HG03439 (cell line): Measurements from ENCODE around the gene PRKCE.
"Not testable (repeated sequence)": the region's sequence is repeated elsewhere in the genome, so short reads cannot be mapped to it uniquely, and the experiment has no call there.

Experiments
- ATAC-seq: cut with Tn5 transposase; IDR thresholded peaks from one replicate; pipeline ENCODE4 v1.9.1; 2021; ENCODE audit warnings: mild to moderate bottlenecking, moderate library complexity; ENCODE audit not compliant: unreplicated experiment

The PRKCE gene

DNA sequence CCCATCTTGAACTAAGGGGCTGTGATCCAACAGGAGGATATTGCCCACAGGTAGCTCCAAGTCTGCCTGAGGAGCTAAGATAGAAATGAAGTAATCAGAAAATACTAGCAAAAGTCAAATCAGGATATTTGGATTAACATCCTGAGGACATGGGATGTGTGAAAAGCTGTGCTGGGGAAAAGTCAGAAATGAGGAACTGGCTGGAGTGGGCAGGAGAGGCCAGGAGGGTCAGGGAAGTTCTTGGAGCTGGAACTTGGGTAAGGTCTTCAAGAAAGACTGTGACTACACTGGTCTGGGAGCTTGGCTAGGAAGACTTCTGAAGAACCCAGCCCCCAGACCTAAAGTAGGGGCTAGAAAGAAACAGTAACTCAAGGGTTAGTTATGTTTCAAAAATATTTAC is 250.9 kb downstream of the PRKCE start:
- ATAC-seq = no peak

DNA sequence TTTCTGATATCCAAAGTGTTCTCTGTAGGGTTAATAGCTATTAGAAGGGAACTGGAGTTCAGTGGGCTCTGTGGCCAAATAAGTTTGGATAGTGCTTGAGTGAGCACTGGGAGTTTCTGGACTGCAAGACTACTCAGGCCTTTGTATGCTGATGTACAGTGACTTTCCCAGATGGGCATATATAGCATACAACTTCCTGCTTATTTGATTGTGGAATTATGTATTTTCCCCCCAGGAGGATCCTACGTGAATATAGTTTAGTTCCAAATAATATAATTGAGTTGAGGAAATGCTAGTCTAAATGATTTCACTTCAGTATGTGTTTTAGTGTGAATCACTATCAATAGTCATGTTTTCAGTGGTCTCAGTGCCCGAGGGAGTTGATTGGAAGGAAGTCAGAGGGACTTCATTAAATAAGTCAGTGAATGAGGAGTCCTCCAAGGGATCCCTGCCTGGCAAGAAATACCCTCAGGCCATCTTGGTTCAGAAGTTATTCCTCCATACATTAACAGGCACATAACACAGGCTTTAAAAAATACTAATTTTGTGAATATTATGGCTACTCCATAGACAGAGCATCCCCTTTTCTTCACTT is 251.4 kb downstream of the PRKCE start:
- ATAC-seq = no peak

DNA sequence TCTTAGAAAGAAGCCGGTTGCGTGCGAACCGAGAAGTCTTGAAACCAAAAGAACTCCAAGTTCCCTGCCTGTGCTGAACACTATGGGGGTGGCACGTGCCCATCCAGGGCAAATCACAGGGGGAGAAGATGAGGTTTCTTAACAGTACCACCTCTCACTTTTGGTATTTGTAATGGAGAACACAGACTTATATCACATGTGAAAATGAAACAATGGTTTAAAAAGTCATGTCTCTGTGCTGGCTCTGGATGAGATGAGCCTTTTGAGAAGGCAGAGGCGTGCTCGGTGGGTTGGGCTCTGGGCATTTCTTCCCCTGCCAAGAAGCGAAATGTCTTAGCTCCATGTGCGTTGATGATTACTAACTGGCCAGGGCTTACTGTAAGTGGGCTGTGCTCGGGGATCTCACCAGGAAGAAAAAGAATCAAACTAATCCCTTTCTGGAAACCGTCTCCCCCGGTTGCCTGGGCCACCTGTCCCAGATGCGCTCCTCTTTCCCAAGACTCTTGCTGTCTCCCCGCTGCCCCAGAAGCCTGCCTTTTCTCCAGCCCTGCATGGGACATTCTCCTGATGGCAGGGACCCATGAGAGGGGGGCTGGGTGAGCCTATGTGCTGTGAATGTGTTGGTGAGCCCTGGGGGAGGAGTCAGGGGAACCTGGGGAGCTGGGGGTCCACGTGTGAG is 252.9 kb downstream of the PRKCE start:
- peak; percentile 75 for ATAC-seq

DNA sequence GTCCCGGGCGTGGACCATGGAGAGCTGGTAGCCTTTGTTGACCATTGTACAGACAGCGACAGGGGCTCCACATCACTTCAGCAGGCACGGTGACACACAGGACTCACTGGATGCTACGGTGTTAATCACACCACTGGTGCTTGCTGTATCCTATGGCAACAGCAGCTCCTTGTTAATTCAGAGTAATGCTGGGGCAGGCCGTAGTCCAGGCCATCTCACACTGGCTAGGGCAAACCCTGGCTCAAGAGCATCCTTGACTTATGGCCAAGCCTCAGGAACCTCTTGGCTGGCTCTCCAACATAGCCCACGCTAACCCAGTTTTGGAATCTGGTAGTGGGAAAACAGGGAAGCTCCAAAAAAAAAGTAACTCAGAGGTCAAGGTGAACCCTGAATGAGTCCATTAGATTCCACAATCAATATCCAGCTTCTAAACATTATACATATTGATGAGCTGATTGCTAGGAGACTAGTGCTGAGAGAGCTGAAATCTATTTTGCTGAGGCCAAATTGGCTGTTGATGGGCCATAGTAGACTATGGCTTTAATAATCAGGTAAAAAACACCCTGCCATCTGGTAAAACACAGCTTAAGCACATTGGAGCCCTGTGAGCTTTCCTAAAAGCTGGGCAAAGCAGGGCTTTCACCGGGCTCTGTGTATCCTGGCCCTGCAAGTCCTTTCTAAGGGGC is 253.6 kb downstream of the PRKCE start:
- no peak for ATAC-seq

DNA sequence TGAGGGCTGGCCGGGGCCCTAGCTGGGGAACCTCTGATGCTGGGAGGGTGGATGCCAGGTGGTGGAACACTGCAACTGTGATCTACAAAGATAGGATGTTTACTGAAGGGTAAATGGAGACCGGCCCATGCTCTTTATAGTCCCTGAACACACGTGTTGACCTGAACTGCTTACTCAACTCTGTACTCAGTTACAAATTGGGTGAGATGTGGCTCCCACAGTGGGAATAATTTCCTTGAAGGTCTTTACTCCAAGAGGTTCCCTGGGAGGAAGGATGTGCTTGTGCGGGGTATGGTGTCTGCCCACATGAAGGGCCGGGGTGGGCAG is 254.1 kb downstream of the PRKCE start:
- no peak for ATAC-seq

DNA sequence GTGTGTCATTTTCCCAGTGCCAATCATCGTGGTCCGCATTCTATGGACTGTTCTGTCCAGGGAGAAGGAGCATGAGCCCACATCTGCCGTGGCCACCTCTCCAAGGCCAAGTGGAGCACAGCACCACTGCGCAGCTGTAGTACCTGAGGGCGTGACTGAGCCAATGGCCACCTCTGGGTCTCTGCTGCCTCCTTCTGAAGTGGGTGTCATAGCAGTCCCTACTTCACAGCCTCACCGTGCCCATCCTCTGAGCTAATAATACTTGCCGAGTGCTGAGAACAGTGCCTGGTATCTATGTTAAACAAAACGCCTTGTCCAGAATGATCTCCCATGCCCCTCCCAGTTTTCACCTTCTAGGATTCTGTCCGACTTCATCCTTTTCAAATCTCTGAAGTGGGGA is 256.1 kb downstream of the PRKCE start:
- no peak for ATAC-seq

DNA sequence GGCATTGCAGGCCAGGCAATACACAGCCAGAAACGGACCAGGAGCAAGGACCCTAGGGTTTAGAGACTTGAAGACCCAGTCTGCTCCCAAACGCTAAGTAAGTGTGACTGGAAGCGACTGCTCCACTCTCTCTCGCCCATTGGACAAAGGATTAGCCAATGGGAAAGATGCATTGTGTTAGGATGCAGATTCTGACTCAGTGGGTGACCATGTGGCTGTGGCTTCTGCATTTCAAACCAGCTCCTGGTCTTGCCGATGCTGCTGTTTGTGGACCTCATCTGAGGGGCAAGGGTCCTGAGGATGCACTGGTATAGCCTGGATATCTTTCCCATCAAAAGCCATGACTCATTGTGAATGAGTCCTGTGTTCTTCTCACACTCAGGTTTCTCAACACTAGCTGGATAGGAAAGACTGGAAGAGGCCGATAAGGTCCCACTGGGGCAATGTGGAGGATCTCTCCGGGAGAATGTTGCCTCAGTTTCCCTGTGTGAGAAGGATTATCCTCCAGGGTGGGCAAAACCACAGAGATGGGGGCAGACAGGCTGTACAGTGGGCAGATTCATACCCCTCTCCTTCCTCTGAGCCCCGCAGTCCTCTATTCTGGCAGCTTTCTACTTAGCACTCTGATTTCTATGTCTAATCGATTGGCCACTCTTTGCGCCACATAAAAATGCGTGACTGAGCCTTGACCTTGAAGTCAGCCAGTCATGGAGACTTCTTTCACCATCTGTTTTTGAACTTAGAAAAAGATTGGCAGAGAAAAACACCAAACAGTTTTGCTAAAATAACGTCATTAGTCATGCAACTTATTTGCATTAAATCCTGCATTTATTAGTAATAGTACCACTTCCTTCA is 257.1 kb downstream of the PRKCE start:
- ATAC-seq = no peak

DNA sequence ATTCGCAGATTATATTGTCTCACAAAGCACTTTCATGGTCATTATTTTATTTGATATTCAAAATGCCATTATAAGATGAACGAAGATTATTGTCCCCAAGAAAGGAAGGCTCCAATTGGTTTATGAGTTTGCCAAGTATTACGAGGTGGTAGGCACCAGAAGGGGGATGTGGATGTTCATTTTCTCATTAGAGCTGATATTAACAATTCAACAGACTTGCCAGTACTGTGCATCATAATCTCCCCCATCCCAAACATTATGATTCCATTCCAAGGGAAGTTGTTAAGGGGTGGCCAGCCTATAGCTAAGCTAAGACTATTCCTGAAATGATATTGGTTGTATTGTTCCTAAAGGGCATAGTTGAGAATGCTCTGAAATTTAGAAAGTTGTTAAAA is 257.7 kb downstream of the PRKCE start:
- ATAC-seq = no peak

DNA sequence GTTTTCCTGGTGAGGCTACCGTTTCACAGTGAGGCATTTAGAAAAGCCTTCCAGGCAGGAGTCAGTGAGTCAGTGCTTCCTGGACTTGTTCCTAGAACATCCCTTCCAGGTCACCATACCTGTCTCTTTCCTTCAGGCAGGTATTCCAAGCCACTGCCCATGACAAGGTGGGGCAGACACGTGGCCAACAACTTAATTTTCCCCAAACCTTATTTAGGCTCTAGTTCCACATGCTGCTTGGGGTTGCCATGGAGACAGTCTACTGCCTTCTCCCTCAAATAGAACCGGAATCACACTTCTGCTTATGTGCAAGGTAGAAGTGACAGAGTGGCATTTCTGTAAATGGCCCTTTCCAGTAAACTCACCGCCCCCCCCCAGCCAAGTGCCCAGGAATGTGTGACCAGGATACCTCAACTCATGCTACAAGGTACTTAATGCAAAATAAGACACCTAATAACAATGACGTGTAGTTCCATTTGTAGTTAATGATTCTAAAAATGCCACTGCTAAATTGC is 258.3 kb downstream of the PRKCE start:
- no peak for ATAC-seq

DNA sequence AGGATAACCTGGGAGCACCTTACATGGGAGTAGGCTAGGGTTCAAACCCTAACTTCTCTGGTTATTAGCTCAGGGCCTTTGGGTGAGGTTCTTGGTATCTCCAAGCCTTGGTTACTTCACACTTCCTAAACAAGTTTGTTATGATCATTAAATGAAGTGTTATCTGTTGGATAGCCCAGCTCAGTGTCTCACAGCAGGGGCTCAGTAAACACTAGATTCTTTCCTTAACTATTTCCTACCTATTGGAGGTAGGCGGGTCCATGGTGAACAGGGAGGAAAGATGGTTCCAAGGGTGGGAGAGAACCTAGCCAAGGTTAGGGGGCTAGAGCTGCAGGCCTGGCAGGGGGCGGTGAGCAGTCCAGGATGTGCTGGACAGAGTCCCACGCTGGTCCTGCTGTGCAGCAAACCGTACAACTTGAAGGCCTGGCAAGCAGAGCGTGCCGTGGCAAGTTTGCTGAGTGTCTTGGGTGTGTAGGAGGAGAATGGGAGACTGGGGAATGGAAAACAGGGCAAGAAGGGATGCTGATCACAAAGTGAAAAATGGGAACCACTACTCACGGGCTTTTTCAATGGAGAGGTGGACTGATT is 259.1 kb downstream of the PRKCE start:
- ATAC-seq = no peak

DNA sequence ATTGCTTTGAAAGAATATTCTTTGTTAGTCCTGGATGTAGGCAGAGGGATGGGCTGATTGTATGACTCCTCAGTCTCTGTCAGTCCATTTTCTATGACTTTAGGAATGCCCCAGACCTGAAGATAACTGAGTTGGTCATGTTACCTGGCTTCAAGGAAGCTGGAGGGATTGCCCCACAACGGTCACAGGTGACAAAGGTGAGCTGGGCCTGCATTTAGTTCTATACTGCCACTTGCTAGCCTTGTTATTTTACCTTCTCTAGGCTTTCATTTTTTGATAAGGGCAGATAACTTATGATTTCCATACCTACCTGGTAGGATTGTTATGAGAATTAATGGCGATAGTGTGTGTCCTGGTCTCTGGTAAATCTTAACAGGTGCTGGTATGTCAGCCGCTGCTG is 260.1 kb downstream of the PRKCE start:
- ATAC-seq = no peak

DNA sequence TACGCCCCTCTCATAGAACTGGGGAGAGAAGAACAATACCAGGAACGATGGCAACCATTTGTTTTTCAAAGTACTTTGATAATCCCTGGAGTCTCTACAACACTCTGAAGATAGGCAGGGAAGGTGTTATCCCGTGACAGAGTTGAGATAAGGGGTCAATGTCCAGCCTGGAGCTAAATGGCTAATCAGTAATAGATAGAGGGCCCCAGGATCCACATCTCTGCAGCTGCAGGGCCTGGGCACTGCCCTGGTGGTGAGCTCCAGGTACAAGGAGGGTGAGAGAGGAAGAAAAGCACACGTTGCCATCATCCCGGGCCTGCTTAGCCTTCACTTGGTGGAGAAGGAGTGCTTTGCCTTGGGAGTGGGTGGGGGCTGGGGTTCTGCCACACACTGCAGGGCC is 260.6 kb downstream of the PRKCE start:
- no peak for ATAC-seq

DNA sequence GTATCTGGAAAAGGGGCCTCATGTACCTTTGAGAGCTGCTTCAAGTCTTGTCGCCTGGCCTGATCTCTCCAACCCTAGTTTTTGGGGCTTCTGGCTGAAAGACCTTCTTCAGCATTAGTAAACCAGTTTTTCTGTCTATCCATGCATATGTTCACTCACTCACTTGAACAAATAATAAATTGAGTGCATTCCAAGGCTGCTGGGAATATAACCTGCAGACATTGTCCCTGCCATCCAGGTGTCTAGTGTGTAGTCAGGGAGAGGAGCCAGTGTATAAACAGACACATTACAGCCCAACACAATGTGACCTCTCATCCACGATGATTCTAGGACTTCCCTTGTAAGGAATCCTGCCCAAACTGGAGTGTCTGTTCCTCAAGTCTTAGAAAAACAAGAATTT is 262.1 kb downstream of the PRKCE start:
- no peak for ATAC-seq

DNA sequence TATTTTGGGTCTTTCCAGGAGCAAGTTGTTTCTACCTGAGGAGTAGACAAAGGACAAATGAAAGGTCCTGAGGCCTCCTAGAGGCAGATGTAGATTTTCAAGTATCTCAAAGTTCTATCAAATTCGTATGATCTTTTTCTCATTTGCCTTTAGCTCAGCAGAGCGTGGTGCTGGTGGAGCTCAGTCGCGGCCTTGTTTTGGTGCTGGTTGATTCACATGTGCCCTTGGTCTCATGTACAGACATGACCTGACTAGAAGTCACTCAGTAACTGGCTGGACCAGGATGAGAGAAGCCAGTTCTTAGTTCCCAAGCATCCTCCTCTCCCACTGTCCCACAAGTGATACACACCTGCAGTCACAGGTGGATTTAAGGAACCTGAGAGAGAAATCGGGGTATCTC is 264.0 kb downstream of the PRKCE start:
- ATAC-seq = no peak

DNA sequence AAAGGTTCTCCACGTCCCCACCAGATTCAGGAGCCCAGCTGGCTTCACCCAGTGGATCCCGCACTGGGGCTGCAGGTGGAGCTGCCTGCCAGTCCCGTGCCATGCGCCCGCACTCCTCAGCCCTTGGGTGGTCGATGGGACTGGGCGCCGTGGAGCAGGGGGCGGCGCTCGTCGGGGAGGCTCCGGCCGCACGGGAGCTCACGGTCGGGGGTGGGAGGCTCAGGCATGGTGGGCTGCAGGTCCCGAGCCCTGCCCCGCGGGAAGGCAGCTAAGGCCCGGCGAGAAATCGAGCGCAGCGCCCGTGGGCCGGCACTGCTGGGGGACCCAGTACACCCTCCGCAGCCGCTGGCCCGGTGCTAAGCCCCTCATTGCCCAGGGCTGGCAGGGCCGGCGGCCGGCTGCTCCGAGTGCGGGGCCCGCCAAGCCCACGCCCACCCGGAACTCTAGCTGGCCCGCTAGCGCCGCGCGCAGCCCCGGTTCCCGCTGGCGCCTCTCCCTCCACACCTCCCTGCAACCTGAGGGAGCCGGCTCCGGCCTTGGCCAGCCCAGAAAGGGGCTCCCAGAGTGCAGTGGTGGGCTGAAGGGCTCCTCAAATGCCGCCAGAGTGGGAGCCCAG is 266.2 kb downstream of the PRKCE start:
- ATAC-seq = not testable (repeated sequence)

DNA sequence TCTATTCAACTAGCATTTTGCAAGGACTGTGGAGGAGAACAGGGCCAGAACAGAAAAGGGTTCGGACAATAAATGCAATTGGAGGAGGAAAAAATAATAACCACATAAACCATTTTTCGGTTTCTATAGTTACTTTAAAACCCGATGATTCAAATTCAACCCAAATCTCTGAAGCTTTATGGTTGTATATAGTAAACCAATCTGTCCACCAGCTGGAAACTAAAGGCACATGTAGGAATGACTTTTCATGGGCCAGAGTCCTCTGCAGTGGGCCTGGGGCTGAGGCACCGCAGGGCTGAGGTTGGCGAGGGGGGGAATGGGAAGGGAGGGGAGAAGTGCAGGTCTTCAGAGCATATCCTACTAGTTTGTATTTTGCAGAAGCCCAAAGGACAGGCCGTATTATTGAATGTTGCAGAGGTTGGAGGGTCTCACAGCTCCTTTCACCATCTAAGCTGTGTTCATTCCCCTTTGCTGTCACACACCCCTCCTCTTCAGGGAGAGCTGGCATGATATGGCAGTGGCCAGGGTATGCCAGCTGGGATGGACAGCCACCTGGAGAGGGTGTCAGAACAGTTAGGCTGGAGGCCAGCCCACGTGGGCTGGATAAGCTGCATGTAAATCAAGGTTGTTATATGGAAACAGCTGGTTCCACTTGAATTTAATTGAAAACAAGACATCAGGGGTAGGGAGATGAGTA is 267.1 kb downstream of the PRKCE start:
- no peak for ATAC-seq

DNA sequence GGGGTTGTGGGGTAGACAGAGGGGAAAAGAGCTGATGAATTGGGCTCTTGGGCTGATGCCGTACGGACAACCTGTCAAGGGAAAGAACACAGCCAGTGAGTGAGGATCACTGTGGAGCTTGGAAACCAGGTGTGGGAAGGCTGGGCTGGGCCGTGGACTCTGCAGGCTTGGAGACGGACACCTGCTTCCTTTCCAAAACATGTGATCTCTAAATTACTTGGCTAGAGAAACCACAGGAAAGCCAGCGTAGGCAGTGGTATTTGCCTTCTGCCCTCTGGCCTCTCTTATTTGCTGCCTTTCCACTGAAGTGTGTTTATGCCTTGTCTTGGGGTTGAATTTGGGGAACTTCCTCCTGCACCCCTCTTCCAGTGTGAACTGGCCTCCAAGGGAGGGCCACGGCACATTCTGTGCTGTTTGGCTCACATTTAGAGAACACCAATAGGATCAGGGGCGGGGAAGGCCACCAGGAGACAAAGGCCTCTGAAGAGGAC is 267.7 kb downstream of the PRKCE start:
- no peak for ATAC-seq

DNA sequence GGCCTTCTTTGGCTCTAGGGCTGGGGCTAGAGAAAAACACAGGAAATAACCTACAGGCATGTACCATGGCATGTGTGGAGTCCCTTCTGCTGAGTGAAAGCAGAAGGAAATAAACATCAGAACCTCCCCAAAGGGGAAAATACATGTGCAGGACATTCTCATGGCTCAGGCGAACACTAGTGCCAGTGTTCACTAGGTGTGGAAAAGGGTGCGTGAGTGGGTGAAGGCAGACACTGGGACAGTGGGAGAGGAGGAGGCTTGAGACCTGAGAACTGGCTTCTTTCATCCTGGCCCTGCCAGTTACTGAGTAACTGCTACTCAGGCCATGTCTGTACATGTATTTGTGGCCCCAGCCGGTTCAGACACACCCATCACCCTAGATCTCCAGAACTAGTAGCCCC is 268.2 kb downstream of the PRKCE start:
- ATAC-seq = no peak

DNA sequence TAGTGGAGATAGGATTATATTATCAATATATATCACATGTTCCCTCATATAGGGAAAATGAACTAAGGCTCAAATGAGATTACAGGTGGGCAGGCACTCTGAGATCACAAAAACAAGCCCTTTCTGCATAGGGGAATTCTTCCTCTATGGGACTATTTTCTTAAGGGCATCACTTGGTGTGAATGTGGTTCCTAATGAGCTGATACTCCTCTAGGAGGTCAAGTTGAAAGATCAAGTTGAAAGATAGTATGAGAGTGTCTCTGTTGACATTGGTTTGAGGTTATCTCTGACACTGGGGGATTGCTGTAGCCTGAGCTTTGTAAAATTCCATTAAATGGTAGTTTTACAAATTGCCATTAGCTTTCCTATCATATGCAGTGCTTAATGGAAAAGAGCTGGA is 270.4 kb downstream of the PRKCE start:
- ATAC-seq = no peak

DNA sequence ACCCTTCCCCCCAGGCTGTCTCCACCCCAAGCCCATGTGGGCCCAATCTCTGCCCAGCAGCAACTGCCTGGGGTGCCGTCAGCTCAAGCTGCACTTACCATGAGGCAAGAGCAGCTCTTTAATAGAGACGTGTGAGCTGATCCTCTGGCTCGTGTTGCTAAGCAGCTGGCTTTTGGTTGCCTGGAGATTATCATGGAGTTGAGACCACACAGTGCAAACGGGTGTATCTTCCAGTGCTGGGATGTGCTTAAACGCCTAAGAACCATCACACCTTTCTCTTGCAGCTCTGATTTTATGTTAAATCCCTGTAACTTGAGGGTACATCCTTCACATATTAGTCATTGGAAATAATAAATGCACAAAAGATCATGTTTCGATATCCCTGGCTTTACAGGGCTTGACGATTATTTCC is 271.1 kb downstream of the PRKCE start:
- ATAC-seq = no peak
